ENCODE measurements around the gene TMEM179B.
"Not testable (repeated sequence)": the region's sequence is repeated elsewhere in the genome, so short reads cannot be mapped to it uniquely, and the experiment has no call there.

TMEM179B gene, protein sequence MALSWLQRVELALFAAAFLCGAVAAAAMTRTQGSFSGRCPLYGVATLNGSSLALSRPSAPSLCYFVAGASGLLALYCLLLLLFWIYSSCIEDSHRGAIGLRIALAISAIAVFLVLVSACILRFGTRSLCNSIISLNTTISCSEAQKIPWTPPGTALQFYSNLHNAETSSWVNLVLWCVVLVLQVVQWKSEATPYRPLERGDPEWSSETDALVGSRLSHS

GRCh38 chr11:62787005-62787759 lies at the start of gene TMEM179B:
TSS of gene TMEM179B (plus strand) at chr11:62787402. CDS start at chr11:62787432, 30 bp downstream.
- peak; percentile 86 to 97 for DNase-seq

GRCh38 chr11:62747475-62748160 lies 39.6 kb upstream of the TMEM179B start:
- DNase-seq, result no peak

DNA sequence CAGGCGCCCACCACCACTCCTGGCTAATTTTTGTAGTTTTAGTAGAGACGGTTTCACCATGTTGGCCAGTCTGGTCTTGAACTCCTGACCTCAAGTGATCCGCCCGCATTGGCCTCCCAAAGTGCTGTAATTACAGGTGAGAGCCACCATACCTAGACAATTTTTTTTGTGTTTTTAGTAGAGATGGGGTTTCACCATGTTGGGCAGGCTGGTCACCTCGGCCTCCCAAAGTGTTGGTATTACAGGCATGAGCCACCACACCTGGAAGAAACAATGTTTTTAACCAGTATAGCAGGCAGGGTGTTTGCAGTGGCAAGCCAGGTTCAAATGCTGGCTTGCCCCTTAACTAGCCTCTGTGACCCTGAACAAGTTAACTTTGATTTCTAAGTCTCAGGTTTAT lies 37.3 kb upstream of the TMEM179B start:
- not testable (repeated sequence) for DNase-seq

- no peak for DNase-seq
Measured at GRCh38 chr11:62752177-62752785, 34.9 kb upstream of the TMEM179B start.

GRCh38 chr11:62752994-62753735 lies 34.0 kb upstream of the TMEM179B start:
- no peak for DNase-seq

DNA sequence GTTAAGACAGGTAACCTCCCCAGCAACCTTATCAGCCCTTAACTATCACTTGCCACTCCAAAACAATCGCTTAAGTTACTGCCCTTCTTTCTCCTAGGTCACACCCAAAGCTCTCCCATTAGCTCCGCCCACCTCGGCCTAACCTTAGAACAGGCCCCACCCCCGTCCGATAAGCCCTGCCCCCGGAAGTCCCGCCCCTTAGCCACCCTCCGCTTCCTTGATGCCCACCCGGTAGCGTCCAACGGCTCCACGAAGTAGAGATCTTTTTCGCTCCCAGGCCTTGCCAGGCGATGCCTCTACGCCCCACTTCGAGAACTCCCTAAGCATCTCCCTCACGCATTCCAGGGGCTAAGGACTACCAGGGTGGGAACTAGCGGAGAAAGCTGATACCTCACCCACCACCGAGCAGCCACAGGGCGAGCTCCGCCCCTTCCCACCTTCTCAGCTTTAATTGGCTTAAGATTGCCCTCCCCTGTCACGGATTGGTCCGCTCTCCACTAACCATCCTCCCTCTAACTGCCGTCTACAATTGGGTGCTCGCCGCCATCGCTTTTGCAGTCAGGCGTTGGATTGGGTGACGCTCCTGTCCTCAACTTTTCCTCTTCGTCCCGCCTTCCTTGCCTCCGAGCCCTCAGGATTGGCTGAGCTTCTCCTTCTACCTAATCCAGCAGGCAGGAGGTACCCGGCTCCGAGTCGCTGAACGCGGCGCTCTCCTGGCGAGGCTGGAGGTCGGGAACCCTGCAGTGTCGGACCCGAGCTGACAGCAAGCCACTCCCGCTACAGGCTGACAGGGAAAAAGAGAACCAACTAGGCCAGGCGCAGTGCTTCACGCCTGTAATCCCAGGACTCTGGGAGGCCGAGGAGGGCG lies 33.2 kb upstream of the TMEM179B start, which contains the start of gene ZBTB3:
Gene ZBTB3, minus strand, starts transcription at position 425 of the 868 bp plus-strand sequence. CDS start 496 bp downstream, outside the sequence.
- DNase-seq, result peak; percentile 97 to 100

- DNase-seq, result no peak
Measured at GRCh38 chr11:62755086-62755615, 32.1 kb upstream of the TMEM179B start.

DNA sequence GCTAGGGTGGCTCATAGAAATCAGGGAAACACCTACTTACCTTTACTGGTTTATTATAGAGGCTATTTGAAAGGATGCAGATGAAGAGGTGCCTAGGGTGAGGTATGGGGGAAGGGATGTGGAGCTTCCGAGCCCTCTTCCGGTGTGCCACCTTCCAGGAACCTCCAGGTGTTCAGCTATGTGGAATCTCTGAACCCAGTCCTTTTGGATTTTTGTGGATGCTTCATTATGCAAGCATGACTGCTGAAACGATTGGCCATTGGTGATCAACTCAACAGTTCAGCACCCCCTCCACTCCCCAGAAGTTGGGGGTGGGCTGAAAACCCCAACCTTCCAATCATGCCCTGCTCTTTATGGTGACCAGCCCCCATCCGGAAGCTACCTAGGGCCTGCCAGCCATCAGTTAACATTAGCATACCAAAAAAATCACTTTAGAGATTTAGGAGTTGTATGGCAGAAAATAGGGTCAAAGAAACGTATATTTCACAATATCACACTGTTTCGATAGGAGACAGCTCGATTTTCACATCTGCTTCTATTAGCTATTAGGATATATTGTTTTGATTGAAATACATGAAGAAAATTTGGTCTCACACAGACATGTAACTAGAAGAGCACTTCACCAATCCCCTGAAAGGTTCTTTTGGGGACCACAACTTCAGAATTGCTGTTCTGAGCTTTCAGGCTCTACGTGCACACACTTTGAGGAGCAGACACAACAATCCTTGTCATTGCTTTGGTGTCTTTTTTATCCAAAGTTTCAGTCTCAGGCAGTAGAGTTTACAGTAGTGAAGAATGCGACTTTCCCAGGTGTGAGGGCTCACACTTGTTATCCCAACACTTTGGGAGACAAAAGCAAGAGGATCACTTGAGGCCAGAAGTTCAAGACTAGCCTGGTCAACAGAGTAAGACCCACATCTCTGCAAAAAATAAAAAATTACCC lies 29.1 kb upstream of the TMEM179B start:
- no peak for DNase-seq

DNA sequence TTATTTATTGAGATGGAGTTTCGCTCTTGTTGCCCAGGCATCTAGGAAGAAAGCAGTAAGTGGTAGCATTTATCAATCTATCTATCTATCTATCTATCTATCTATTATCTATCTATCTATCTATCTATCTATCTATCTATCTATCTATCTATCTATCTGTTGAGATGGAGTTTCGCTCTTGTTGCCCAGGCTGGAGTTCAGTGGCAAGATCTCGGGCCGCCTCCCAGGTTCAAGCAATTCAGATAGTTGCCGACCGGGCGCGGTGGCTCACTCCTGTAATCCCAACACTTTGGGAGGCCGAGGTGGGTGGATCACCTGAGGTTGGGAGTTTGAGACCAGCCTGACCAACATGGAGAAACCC lies 26.4 kb upstream of the TMEM179B start:
- DNase-seq, result not testable (repeated sequence)

DNA sequence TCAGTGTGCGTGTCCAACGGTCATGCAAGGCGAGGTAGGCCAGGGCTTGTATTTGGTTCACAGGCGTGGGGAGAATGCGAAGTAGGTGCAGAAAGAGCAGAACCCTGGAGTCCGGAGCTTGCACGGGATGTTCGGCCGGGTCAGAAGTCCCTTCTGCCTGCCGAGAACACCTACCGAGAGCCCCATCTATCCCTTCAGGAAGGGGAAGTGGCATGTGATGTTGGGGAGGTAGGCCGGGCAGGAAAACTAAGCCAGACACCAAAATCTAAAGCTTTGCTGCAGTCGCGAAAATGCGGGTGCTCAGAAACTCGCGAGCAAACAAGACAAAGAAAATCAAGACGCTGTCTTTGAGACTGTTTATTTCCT lies 16.4 kb upstream of the TMEM179B start:
- peak in 1 of 2 donors; percentile 20 for DNase-seq

DNA sequence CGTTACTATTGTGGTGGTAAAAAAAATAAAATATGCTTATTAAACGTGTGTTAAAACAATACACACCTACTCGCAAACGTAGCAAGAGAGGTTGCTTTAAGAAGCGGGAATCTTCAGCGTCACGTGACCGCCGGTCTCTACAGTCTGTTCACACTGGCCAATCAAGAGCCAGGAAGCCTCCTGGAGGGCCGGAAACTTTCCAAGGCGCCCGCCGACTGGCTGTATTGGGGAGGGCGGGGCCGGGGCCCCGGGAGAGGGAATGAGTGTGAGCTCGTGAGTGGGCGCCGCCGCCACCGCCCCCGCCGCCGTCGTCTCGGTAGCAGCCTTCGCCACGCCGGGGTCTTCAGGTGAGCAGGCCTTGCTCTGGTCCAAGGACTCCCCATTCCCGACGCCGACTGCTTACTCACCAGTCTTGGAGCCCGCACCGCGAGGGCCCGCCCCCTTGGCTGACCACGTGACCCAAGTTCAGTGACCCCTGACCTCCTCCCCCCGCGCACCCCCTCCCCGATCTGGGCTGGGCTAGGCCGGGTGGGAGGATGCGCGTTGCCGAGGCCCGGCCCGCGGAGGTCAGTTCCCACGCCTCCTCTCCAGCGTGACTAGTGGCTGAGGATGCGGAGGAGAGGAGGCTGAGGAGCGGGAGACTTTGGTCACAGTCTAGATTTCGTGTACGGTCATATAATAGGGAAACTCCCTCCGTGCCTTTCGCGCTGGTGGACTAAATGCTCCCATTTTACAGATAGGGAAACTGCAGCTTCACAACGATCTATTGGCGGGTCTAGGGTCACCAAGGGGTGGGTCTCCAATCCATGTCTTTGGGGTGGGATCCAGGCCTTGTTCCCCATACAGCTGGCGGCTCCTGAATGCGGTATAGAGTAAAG lies 15.8 kb upstream of the TMEM179B start, which contains the start of gene TAF6L:
Gene TAF6L, plus strand, starts transcription at position 253 of the 878 bp plus-strand sequence. CDS start 4,388 bp downstream, outside the sequence.
- DNase-seq, result peak; percentile 84 to 94

DNA sequence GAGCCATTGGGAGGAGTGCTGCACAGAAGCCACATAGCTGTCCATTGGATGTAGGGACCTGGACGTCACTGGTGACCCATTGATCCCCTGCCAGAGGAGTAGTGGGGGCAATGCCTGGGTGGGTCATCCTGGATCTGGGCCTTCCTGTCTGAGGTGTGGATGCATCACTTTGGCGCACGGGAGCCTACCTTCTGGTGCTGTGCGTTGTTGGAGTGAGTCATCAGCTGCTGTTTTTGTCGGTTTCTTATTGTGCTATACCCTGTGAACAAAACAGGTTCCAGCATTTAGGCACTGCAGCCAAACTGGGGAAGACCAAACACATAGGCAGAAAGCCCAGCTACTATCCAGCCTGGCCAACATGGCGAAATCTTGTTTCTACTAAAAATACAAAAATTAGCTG lies 12.8 kb upstream of the TMEM179B start:
- no peak for DNase-seq

GRCh38 chr11:62775646-62776045 lies 11.6 kb upstream of the TMEM179B start:
- no peak for DNase-seq

GRCh38 chr11:62777389-62777788 lies 9.8 kb upstream of the TMEM179B start:
- no peak for DNase-seq

GRCh38 chr11:62778441-62778840 lies 8.8 kb upstream of the TMEM179B start:
- DNase-seq, result no peak

DNA sequence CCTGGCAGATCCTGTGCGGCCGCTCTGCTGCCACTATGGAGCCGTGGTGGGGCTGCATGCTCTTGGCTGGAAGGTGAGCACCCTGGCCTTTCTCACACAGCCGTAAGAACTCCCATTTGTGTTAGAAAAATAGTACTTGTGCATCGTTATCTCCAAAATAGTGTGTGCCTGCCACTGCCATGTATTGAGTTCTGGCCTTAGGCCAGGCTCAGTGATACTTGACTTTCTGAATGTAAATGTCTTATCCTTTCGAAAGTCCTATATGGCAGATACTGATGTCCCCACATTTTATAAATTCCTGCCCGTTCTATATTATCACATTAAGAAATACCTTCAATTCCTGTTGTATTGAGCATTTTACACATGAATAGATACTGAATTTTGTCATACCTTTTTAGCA lies 4.4 kb upstream of the TMEM179B start:
- no peak for DNase-seq

- DNase-seq, result peak; percentile 64 to 73
Measured at GRCh38 chr11:62786318-62787004, 741 bp upstream of the TMEM179B start.

DNA sequence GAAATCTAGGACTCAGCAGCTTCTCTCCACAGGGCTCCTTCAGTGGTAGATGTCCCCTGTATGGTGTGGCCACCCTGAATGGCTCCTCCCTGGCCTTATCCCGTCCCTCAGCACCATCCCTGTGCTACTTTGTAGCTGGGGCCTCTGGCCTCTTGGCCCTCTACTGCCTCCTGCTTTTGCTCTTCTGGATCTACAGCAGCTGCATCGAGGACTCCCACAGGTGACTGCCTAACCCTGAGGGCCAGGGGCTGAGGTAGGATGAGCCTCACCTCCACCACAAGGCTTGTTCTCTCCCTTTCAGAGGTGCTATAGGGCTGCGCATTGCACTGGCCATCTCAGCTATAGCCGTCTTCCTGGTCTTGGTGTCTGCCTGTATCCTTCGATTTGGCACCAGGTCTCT lies 1.8 kb downstream of the TMEM179B start:
- DNase-seq, result no peak
